ENCODE measurements around the gene APOOL.

Gene APOOL

GRCh38 chrX:85084770-85085393 is 81.2 kb downstream of the APOOL start:
- DNase-seq (ENCODE audit: low read depth in 2 of 2), result no peak

- no peak for DNase-seq (ENCODE audit: low read depth in 2 of 2)
These were observed 85.7 kb downstream of the APOOL start for GRCh38 chrX:85089321-85089840.

DNA sequence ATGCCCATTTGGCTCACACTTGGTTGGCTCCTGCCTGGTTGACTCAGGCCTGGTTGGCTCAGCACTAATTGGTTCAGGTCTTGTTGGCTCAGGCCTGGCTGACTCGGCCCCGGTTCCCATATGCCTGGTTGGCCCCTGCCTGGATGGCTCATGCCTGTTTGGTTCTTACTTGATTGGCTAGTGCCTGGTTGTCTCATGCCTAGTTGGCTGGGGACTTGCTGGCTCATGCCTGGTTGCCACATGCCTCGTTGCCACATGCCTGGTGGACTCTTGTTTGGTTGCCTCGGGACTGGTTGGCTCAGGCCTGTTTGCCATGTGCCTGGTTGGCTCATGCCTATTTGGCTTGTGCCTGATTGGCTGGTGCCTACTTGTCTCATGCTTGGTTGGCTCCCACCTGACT is 103.7 kb downstream of the APOOL start:
- no peak for DNase-seq (ENCODE audit: low read depth in 2 of 2)

DNA sequence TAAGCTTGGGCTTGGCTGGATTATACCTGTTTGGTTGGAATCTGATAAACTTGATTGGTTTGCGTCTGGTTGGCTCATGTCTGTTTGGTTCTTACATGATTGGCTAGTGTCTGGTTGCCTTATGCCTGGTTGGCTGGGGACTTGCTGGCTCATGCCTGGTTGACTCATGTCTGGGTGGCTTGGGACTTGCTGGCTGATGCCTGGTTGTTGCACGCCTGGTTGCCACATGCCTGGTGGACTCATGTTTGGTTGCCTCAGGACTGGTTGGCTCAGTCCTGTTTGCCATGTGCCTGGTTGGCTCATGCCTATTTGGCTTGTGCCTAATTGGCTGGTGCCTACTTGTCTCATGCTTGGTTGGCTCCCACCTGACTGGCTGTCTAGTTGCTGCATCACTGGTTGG is 104.5 kb downstream of the APOOL start:
- no peak for DNase-seq (ENCODE audit: low read depth in 2 of 2)

DNA sequence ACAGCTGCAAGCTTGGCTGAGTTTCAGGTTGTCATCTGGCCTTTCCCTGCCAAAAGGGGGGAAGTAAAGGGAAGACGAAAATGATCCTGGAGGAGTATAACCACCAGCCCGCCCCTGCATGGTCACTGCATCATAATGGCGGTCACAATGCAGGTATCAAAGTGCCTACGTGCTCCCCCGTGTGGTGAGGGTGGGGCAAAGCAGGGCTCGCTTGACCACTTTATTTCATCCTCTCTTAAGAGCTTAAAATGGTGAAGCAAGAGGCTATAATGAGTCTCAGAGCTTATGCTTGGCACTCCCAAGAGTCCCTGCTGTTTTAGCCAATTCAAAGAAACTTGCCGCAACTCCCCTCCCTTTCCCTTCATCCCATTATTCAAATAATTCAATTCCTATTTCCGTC is 105.6 kb downstream of the APOOL start:
- no peak for DNase-seq (ENCODE audit: low read depth in 2 of 2)

DNA sequence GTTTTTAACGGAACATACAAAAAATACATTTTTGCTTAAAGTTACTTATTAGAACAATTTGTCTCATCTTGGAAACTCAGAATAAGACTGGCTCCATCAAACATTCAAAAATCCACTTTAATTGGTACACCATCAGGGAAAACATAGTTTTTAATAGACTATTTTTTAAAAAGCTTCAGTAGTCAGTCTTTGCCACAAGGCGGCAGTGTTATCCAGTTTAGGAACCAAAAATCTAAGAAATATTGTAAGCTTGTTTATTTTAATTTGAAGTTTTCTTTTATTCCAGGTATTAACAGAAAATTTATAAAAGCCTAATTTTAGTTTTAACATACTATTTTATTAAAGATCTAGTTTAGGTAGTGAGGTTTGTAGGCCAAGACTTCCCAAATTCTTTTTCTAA is 107.7 kb downstream of the APOOL start:
- DNase-seq (ENCODE audit: low read depth in 2 of 2), result no peak

- DNase-seq (ENCODE audit: low read depth in 2 of 2), result no peak
These were observed 108.6 kb downstream of the APOOL start for GRCh38 chrX:85112293-85112692.

- no peak for DNase-seq (ENCODE audit: low read depth in 2 of 2)
These were observed 110.1 kb downstream of the APOOL start for GRCh38 chrX:85113746-85114145.

GRCh38 chrX:85114171-85114570 is 110.5 kb downstream of the APOOL start:
- DNase-seq (ENCODE audit: low read depth in 2 of 2), result no peak

GRCh38 chrX:85114776-85115175 is 111.1 kb downstream of the APOOL start:
- no peak for DNase-seq (ENCODE audit: low read depth in 2 of 2)

DNA sequence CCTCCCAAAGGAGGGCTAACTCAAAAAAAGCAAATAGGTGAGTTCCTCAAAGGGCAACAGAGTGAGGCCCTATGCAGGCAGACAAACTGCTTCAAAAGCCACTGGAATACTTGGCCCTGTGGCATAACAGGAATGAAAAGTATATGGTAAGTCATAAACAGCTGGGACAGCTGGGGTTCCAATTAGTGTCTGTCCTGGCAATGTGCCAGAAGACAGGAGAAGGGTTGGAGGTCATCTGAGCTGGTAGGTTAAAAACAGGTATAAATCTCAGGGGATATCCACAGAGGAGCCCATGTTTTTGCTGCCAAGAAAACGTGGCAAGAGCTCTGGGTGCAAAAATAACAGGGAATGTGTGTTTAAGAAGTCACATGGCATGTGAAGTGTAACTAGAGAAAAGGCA is 111.6 kb downstream of the APOOL start:
- DNase-seq (ENCODE audit: low read depth in 2 of 2), result no peak

GRCh38 chrX:85136409-85136808 is 132.7 kb downstream of the APOOL start:
- no peak for DNase-seq (ENCODE audit: low read depth in 2 of 2)

DNA sequence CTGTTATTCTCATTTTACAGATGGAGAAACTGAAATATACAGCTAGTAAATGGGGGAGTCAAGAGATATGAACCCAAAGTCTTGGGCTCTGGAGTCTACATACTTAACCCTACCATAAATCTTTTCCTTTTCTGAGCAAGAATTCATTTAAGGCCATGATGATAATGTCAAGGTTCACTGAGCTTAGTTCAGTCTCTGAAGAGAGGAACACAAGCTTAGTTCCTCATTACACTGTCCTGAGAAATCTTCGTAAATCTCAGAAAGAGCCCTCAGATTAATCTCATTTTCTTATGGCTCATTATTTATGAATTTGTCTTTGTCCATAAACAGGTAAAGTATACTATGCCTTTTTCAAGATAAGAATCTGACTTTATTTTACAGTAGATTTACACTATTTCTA is 135.7 kb downstream of the APOOL start:
- DNase-seq (ENCODE audit: low read depth in 2 of 2), result no peak

- DNase-seq (ENCODE audit: low read depth in 2 of 2), result no peak
These were observed 137.3 kb downstream of the APOOL start for GRCh38 chrX:85140964-85141363.
